Epidermal melanocyte (primary cell): ENCODE results near the gene RAP1GAP2.
"Not testable (repeated sequence)": the region's sequence is repeated elsewhere in the genome, so short reads cannot be mapped to it uniquely, and the experiment has no call there.

Source experiments
- DNase-seq: peaks from one replicate; pipeline ENCODE4 v3.0.0; 2011; ENCODE audit warnings: low spot score; ENCODE audit not compliant: insufficient read length

The RAP1GAP2 gene

DNA sequence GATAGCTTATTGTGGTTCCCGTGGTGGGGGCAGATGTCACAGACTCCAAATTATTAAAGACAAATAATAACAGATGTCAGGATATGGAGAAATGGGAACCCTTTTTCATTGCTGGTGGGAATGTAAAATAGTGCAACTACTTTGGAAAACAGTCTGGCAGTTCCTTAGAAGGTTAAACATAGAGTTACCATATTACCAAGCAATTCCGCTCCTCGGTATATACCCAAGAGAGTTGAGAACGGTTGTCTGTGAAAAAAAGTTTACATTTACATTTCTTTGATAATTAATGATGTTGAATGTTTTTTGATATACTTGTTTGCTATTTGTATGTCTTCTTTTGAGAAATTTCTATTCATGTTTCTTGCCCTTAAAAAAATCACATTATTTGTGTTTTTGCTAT lies 226.0 kb downstream of the RAP1GAP2 start:
- DNase-seq: no peak

DNA sequence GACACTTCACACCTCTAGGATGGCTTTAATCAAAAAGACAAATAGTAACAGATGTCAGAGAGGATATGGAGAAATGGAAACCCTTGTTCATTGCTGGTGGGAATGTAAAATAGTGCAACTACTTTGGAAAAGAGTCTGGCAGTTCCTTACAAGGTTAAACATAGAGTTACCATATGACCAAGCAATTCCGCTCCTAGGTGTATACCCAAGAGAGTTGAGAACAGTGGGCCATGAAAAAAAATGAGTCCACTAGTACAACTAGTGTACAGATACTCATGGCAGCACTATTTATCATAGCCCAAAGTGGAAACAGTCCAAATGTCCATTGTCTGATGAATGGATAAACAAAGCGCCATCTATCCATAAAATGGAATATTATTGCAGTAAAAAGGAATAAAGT lies 228.1 kb downstream of the RAP1GAP2 start:
- DNase-seq: peak; percentile 1

DNA sequence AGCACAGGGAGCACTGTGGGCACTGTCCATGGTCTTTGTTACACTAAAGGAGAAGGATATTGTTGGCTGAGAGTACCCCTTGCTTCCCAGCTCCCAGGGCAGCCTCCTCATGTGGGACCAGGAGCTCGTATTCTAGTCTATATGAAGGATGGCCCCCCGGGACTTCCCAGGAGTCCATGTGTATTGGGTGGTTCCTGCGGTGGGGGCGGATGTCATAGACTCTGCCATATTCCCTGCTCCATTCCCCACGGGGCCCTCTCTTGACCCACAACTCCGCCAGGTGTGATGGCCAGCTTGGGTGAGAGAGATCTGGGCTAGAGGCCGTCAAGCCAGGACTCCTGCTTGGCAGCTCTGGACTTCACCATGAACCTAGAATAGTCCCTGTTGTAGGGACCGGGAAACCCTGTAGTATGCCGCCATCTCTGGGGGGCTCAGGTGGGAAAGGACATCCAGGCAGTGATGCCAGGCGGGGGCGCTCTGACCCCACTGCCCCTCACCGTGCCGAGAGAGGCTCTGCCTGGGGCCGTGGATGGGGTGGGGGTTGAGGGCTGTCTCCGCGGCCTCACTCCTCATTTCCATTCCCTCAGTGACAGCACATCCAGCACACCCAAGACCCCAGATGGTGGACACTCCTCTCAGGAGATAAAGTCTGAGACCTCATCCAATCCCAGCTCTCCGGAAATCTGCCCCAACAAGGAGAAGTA lies 229.3 kb downstream of the RAP1GAP2 start:
- peak; percentile 7 for DNase-seq

DNA sequence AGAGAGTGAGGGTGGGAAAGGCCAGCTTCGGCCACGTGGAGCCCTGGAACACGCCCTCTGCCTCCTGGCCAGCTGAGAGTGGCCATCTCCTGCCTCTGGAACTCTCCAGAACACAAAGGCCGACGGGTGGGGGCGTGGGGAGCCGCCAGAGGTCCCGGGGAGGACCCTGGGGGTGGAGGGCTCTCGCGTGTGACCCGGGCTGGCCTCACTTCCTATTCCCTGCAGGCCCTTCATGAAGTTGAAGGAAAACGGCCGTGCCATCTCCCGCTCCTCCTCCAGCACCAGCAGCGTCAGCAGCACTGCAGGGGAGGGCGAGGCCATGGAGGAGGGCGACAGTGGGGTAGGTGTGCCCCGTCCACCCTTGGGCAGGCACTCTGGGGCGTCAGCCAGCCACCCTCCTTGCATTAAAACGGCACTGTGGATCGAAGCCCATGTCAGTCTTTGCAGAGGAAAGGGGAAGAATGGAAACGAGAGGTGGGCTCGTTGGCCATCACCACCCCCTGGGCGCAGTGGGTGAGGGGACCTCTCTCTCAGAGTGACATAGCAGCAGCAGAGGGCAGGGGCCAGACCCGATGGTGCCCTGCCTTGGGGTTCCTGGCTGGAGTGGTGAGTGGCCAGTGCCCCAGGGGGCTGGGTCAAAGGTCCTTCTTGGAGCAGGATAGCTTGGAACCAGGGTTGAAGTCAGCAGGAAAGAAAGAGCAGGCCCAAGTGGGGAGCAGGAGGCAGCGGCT lies 230.1 kb downstream of the RAP1GAP2 start:
- DNase-seq: peak; percentile 3

DNA sequence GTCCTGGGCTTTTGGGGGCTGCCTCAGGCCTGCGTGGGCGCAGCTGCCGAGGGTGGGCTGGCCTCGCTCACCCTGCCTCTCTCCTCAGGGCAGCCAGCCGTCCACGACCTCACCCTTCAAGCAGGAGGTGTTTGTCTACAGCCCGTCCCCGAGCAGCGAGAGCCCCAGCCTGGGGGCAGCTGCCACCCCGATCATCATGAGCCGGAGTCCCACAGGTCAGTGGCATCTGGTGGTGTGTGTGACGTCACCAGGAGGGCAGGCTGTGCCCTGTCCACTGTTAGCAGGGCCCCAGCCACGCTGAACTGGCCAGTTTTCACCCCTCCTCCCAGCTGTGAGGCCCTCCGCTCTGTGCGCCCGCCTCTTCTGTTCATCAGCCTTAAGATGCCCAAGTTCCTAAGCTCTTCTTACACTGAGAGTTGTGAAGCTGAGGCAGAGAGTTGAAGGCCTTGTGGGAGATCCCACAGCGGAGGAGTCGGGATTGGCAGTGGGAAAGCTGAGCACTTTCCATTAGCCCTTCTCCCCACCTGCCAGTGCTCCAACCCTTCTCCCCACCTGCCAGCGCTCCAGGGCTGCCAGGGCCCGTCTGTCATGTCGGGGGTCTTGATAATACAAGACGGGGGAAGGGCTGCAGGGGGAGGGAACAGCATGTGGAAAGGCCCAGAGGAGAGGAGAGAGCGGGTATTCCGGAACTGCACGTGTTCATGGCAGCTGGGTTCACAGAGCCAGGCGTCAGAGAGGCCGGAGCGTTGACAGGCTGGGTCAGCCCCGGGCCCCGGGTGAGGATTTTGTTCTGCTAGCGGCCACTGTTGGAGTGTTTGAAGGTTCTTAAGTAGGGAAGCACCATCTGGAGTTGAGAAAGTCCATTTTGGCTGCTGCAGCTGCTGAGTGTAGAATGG lies 230.9 kb downstream of the RAP1GAP2 start:
- DNase-seq: peak; percentile 9

DNA sequence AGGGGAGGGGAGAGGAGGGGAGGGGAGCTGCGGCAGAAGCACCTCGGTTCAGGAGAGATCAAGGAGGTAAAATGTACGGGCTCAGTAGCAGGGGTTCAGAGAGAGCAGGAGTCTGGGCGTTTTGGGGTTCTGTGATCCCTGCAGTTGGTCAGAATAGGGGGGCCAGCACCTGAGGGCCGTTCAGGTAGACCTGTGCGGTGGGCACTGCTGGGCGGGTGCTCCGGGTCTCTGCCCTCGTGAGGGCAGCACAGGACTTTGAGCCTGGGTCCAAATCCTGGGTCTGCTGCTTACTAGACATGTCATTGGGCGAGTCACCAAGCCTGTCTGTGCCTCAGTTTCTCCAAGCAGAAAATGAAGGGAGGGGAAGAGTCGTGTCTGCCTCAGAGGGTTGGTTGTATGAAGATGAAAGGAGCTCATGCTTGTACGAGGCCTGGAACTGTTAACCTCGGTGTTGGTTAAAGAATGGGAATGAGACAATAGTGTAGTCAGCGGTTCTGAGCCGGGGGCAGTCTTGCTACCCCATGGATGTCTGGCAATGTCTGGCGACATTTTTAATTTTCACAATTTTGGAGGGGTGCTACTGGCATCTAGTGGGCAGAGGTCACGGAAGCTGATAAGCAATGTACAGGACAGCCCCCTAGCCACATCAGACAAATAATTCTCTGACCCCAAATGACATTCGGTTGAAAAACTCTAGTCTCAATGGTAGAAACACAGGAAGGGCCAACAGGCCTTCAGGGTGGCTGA lies 231.7 kb downstream of the RAP1GAP2 start:
- DNase-seq: no peak

DNA sequence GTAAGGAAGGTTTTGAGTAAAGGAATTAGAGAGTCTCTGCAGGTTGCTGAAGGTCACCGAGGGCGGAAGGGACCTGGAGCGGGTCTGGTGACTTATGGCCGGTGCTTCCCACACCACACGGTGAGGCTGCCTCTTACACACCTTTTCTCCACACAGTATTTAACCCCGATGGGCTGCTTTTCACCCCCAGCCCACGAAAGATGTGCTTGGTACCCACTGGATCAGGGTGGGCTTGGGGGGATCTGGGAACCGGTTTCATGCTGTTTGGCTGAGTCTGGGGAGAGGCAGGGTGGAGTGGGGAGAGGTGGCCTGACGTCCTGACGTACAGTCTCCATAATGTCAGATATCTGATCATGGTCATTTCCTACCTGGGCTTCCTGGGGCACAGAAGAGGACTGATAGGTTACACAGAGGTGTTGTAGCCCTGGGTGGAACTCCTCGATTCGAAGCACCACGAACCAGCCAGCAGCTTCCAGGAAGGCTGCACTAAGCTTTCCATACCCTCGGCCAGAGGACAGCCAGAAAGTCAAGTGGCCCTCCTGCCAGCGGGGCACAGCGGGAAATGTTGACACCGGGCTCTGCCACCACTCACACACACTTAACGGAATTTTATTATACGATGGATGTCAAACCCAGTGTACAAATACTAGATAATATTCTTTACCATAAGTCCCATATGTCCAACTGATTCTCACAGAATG lies 233.1 kb downstream of the RAP1GAP2 start:
- no peak for DNase-seq

DNA sequence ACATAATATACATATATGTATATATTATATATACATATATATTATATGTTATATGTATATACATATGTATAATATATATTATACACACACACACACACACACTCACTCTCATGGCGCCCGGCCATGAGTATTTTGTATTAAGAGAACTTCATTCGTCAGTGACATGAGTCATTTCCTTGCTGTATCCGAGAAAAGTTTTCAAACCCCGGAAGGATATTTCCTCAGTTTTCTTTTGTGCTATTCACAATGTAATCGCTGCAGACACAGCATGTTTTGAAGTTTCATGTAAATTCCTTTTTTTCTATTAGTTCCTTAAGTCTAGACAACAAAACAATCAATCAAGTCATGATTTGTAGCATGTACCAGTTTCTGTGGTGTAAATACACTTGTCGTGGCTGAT lies 233.9 kb downstream of the RAP1GAP2 start:
- no peak for DNase-seq

DNA sequence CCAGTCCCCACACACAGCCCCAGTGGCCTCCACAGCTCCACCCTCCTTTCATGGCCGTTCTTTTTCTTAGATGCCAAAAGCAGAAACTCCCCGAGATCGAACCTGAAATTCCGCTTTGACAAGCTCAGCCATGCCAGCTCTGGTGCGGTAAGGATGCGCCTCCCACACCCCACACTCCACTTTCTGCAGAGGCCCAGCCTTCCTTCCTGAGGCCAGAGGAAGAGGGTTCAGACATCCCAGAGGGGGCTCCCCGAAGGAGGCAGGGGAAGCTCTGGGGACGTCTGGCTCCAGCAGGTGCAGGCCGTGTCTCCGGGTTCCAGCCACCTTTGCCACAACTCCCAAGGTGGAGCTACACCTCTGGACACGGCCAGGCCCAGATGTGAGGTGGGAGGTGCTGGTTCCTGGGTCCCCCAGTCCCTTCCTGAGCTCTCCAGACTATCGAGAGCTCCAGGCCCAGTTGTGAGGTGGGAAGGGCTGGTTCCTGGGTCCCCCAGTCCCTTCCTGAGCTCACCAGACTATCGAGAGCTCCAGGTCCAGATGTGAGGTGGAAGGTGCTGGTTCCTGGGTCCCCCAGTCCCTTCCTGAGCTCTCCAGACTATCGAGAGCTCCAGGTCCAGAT lies 234.7 kb downstream of the RAP1GAP2 start:
- not testable (repeated sequence) for DNase-seq

DNA sequence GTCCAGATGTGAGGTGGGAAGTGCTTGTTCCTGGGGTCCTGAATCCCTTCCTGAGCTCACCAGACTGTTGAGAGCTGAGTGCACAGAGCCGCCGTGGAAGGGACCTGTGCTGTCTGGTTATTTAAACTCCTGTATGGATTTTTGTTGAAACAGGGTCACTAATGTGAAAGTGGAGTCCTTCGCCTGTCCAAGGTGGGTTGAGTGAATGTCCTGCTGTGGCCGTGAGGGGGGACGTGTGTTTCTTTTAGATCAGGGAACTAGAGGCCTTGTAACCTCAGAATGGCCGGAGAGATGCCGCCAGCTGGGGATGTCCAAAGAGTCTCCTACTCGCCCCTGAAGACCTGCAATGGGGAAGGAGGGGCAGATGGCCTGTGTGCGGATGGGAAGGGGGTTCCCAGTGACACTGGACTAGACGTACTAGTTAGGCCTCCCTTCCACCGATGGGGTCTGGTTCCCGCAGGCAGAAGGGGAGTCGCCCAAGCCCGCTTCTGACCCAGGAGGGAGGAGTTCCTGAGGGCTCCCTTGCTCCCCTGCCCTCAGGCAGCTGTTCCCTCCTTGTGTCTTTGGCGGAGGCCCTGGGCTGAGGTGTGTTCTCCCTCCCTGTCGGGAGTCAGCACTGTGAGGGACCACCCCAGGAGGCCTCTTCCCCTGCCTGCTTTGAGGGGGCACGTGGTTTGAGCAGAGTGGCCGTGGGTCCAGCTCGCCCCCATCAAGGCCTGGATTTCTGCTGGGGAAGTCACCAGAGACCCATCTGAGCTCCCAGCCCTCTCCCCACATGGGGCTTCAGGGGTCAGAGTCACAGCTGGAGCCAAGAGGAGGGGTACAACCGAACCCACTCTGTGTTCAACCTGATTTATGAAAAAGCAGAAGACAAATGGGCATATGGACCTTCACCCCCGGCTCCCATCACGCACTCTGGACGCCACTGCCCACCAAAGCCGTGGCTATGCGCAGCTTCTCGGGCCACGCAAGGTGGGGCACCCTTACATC lies 236.3 kb downstream of the RAP1GAP2 start:
- DNase-seq: no peak

DNA sequence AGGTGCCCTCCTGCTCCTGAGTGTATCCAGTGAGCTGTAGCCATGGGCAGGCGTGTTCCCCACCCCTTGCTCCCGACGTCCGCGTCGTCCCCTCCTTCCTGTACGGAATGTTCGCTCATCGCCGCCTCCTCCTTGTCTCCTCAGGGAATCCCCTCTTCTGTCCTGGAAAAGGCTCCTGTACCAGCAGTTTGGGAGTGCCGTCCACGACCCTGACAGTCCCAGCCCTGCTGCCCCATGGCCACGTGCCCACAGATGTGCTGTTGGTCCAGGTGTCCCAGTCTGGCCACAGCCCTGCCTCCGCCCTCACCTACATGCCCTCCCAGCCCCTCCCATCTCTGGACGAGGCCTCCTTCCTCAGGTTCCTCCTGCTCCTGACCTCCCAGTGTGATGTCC lies 237.0 kb downstream of the RAP1GAP2 start:
- DNase-seq: no peak

DNA sequence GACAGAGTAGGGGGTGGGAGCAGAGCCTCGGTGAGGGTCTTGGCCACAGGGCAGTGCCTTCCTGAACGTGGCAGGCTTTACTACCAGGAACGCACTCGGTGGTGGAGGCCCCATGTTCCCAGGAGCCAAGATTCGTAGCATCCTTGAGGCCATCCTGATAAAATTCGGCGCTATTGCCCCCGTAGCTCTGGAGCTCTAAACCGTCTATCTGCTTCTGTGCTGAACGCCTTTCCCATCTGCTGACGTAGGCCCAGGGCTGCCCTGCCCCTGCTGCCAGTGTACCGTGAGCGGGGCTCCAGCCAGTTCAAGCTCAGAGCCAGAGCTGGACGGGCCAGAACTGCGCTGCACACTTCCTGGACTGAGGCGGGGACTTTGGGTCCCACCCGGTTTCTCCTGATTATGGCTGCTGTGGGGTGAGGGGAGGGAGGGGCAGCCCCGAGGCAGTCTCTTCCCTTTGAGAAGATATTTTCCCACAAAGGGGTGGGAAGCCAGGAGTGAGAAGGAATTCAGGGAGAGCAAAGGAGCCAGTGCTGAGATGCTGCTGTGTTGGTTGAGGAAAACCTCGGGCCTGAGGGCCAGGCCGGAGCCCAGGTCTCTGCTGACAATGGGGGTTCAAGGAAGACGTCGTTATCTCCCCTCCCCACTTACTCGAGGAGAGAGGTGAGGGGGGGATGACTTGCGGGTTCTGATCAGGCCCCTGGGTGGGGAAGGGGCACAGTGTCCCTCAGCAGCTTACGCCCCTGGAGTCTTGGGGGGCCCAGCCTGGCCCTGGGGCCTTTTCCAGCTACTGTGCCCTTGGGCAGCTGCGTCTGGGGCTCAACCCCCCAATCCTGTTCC lies 237.7 kb downstream of the RAP1GAP2 start:
- no peak for DNase-seq

DNA sequence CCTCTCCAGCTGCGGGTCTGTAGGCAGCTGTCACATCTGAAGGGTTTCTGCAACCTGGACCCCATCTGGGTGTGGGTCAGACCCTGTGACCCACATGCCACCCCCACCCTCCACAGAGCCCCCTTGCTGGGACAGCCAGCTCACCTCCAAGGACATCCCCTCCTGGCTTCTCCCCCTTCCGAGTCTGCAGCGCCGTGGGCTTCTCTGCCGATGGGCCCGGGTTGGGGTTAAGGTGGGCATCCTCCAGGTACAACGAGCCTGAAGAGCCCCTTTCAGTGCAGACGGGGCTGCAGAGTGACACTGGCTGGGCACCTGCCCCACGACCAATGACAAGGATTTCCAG lies 238.3 kb downstream of the RAP1GAP2 start:
- no peak for DNase-seq

DNA sequence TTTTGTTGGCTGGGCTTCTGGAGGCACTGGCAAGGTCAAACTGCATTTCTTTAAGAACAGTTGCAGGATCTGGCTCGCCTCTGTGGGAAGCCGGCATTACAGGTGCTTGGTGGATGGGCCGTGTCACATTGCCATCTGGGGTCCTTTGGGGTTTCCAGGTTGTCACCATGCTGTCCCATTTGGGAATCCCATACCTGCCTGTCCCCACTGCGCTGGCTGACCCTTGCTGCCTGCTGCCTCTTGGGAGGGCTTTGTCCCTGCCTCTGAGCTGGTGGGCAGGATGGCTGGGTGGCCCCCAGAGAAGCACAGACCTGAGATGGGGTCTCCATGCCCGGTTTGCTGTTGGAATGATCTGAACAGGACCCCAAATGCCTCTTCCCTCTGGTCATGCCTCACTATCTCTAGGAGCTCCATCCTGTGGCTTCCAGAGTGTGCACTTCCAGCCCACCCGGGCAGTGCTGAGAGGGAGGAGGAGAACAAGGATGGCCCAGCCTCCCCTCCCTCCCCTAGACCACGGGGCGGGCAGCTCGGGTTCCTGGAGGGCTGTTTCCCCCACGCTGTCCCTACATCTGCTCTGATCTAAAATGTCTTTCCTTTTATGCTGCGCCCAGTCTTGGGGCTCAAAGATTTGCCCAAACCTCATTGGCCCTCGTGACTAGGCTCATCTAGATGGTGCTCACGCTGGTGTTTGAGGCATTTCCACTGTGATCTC lies 239.2 kb downstream of the RAP1GAP2 start:
- no peak for DNase-seq

DNA sequence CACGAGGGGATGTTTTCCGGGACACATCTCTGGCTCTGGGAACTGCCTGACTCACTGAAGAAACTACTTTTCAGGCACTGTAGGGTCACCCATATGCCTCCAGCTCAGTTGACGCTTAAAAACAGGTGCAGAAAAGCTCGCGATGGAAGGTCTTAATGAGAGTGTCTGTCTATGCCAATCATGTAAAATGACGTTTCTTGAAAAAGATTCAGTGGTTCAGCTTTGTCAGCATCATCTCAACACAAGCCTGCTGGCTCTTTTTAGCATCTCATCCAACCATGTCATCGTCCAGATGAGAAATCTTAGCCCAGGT lies 239.7 kb downstream of the RAP1GAP2 start:
- DNase-seq: no peak

DNA sequence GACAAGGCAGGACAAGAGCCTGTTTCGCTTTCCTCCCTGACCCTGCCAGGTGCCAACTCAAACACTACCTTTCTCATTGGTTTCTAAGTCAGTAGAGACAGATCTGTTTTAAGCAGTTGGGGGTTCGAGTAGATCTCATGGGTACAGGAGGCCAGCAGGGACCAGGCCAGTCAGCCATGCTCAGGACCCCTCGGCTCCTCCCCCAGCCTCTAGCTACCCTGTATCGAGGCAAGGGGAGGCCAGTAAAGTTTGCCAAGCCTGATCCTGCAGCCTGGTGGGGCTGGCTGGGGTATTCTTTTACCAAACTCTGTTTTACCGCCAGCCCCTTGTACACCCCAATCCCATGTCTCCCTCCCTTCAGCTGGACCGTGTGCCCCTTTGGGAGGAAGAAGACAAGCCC lies 240.6 kb downstream of the RAP1GAP2 start:
- DNase-seq: no peak

DNA sequence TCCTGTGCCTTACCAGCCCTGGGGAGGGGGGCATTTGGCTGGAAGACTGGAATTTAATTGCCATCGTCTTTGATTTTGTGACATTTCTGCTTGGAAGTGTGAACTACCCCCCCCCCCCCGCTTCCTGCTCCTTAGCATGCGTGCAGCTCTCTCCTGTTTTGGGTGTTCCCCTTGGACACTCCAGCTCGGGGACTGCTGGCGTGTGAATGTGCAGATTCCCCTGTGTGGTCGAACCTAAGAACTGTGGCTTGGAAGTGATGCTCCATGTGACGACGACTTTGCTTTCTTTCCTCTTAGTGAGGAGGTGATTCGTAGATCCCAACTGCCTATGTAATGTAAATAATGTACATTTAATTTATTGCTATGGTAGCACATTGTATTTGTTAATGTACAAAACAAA lies 241.0 kb downstream of the RAP1GAP2 start:
- no peak for DNase-seq

DNA sequence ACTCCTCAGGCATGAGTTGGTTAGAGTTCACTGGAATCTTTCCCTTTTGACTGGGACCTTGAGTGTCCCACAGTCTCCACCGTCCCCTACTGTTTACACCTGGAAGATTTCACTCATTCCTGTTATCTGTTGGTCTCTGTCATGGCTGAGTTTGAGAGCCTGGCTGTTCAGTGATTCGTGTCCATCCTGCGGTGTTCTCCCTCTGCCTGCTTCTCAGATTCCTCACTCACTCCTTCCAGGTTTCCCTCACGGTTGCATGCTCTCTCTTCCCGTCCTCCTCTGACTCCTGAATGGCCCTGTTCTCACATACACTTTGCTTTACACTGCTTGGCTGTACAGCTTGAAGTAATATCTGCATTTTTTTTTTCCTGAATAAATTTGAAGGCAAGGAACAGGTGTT lies 242.7 kb downstream of the RAP1GAP2 start:
- no peak for DNase-seq
